Tibial artery (tissue), 4 donors: ENCODE data around the gene COPA.

Experiments used
- DNase-seq, 2 donors: peaks; one replicate each; pipeline ENCODE4 v3.0.0-alpha.2; 2019
- H3K27ac ChIP-seq, 2 donors: fragments of 200-600 bp; sonication (generic) in 1 of 2; 1 replicate in 1 of 2; 2 replicates in 1 of 2; pipeline ENCODE4 v1.5.1; 2018 to 2019; ENCODE audit warnings: mild to moderate bottlenecking in 1 of 2
- H3K27me3 ChIP-seq, 2 donors: fragments of 200-600 bp; sonication (generic) in 1 of 2; one replicate each; pipeline versions ENCODE4 v1.5.1 to v1.6.0; 2016 to 2019
- H3K36me3 ChIP-seq, 3 donors: fragments of 200-600 bp; sonication (generic) in 2 of 3; one replicate each; pipeline ENCODE4 v1.5.1; 2016 to 2019; ENCODE audit warnings: mild to moderate bottlenecking in 2 of 3
- H3K4me1 ChIP-seq, 4 donors: fragments of 200-600 bp; sonication (generic) in 2 of 4; 1 replicate in 3 of 4; 2 replicates in 1 of 4; pipeline ENCODE4 v1.5.1; 2016 to 2019
- H3K4me3 ChIP-seq, 2 donors: fragments of 200-600 bp; sonication (generic) in 1 of 2; 1 replicate in 1 of 2; 2 replicates in 1 of 2; pipeline ENCODE4 v1.5.1; 2018 to 2019; ENCODE audit warnings: mild to moderate bottlenecking in 2 of 2
- H3K9me3 ChIP-seq, 3 donors: fragments of 200-600 bp; sonication (generic) in 1 of 3; one replicate each; pipeline ENCODE4 v1.5.1; 2016 to 2019
- CTCF ChIP-seq, 2 experiments: fragments of 200-600 bp in 1 of 2; fragments of 450-650 bp in 1 of 2; IDR thresholded peaks; one replicate each; pipeline ENCODE4 v1.5.1; 2017 to 2019; ENCODE audit warnings: antibody characterized with exemption in 2 of 2, mild to moderate bottlenecking in 1 of 2, moderate library complexity in 1 of 2
- intact Hi-C: fragments of 100-400 bp; cut with DNase I; formaldehyde crosslinking; loops from one replicate; pipeline ENCODE4 v1.15.0; 2023; ENCODE audit warnings: low total_unique reads

COPA gene

GRCh38 chr1:160277330-160277729 lies 65.7 kb downstream of the COPA start:
- no peak for DNase-seq
- H3K4me1 ChIP-seq, result no peaks in the 10 kb centered on the region
- intact Hi-C loops, result no loop called here
- no peak overlapping the region for H3K27ac ChIP-seq
- H3K4me3 ChIP-seq, result no peak overlapping the region
- TF ChIP-seq CTCF (IDR thresholded peaks at IDR 0.05), result no peak
- H3K36me3 ChIP-seq, result peaks cover 51 to 70% (median 55%) of the 10 kb centered on the region in 3 donors
- H3K27me3 ChIP-seq, result no peaks in the 10 kb centered on the region
- H3K9me3 ChIP-seq, result no peaks in the 10 kb centered on the region

GRCh38 chr1:160271025-160271424 lies 72.0 kb downstream of the COPA start:
- Histone ChIP-seq H3K9me3 (no peaks in the 10 kb centered on the region), H3K27ac (no peak overlapping the region), H3K4me1 (no peaks in the 10 kb centered on the region), H3K36me3 (peaks cover 0 to 9% (median 0%) of the 10 kb centered on the region in 3 donors), H3K4me3 (no peak overlapping the region), H3K27me3 (no peaks in the 10 kb centered on the region)
- no peak for TF ChIP-seq CTCF (IDR thresholded peaks at IDR 0.05)
- no peak for DNase-seq
- intact Hi-C loops, result no loop called here

- Histone ChIP-seq H3K4me3 (no peak overlapping the region), H3K27me3 (no peaks in the 10 kb centered on the region), H3K36me3 (no peaks in the 10 kb centered on the region), H3K9me3 (no peaks in the 10 kb centered on the region), H3K27ac (no peak overlapping the region), H3K4me1 (peaks cover 0 to 6% (median 3%) of the 10 kb centered on the region in 4 donors)
- DNase-seq, result no peak
- TF ChIP-seq CTCF (IDR thresholded peaks at IDR 0.05), result no peak
- intact Hi-C loops, result no loop called here
Observed at GRCh38 chr1:160267284-160267991, 75.6 kb downstream of the COPA start.

GRCh38 chr1:160264795-160265307 lies 78.2 kb downstream of the COPA start:
- Histone ChIP-seq H3K27ac (no peak overlapping the region), H3K27me3 (no peaks in the 10 kb centered on the region), H3K4me3 (no peak overlapping the region), H3K4me1 (peaks cover 0 to 21% (median 17%) of the 10 kb centered on the region in 4 donors), H3K36me3 (no peaks in the 10 kb centered on the region), H3K9me3 (no peaks in the 10 kb centered on the region)
- TF ChIP-seq CTCF (IDR thresholded peaks at IDR 0.05), result no peak
- intact Hi-C loops, result no loop called here
- no peak for DNase-seq

GRCh38 chr1:160261893-160262794 lies 80.9 kb downstream of the COPA start, which contains the start of gene DCAF8:
TSS of gene DCAF8 (minus strand) at chr1:160262549. CDS start at chr1:160244008, 18,541 bp downstream.
- DNase-seq, result peak; percentile 99
- TF ChIP-seq CTCF (IDR thresholded peaks at IDR 0.05), result no peak
- intact Hi-C loops, result no loop called here
- Histone ChIP-seq H3K9me3 (no peaks in the 10 kb centered on the region), H3K4me1 (peaks cover 0 to 48% (median 27%) of the 10 kb centered on the region in 4 donors), H3K4me3 (peak within 1 kb of the TSS; percentile 95 to 97), H3K36me3 (no peaks in the 10 kb centered on the region), H3K27ac (peak within 1 kb of the TSS; percentile 95 to 99), H3K27me3 (no peaks in the 10 kb centered on the region)
